Memory B cell (primary cell): ENCODE data around the gene RNF111.
"Not testable (repeated sequence)": the region's sequence is repeated elsewhere in the genome, so short reads cannot be mapped to it uniquely, and the experiment has no call there.

ENCODE experiments used
- ATAC-seq: fragments of 150-1000 bp; cut with Tn5 transposase; 2 replicates; pipeline ENCODE4 v1.10.0; 2021; ENCODE audit warnings: low read depth, mild to moderate bottlenecking, moderate library complexity
- DNase-seq, 2 donors: peaks; one replicate each; pipeline ENCODE4 v3.0.0; 2022; ENCODE audit warnings: low spot score in 2 of 2
- H3K27ac Mint-ChIP-seq: one replicate; pipeline ENCODE4 v1.8.0; 2022; ENCODE audit warnings: mild to moderate bottlenecking, moderate library complexity, mixed read lengths
- H3K27me3 Mint-ChIP-seq: one replicate; pipeline ENCODE4 v1.8.0; 2022; ENCODE audit warnings: mixed read lengths
- H3K36me3 Mint-ChIP-seq: one replicate; pipeline ENCODE4 v1.8.0; 2022; ENCODE audit warnings: mild to moderate bottlenecking, mixed read lengths
- H3K4me1 Mint-ChIP-seq: one replicate; pipeline ENCODE4 v1.8.0; 2022; ENCODE audit warnings: mixed read lengths
- H3K4me3 Mint-ChIP-seq: one replicate; pipeline ENCODE4 v1.8.0; 2022; ENCODE audit warnings: mild to moderate bottlenecking, moderate library complexity, mixed read lengths
- H3K9me3 Mint-ChIP-seq: one replicate; pipeline ENCODE4 v1.8.0; 2022; ENCODE audit warnings: mixed read lengths

Gene RNF111

DNA sequence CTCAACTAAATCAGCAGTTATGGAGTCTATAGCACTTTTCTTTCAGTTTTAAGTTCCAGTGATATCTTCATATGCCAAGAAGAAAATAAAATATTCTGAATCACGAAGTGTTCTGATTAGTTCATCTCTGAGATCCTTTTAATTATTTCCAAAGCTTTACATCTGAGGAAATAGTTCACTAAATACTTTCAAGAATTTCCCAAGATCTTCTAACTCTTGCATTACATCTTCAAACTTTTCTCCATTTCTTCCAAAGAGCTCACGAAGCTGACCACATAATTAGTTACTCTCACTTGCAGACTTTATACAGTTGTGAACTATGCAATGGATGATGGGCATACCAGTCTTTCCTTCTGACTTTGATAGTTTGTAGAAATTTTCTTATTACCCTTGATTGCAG, 4.2 kb upstream of the RNF111 start:
- Mint-ChIP-seq H3K9me3 (no peaks in the 10 kb centered on the region), H3K27ac (no peak overlapping the region), H3K4me3 (no peak overlapping the region), H3K27me3 (no peaks in the 10 kb centered on the region), H3K36me3 (no peaks in the 10 kb centered on the region), H3K4me1 (peaks cover 16% of the 10 kb centered on the region)
- ATAC-seq (no peak), DNase-seq (no peak)

DNA sequence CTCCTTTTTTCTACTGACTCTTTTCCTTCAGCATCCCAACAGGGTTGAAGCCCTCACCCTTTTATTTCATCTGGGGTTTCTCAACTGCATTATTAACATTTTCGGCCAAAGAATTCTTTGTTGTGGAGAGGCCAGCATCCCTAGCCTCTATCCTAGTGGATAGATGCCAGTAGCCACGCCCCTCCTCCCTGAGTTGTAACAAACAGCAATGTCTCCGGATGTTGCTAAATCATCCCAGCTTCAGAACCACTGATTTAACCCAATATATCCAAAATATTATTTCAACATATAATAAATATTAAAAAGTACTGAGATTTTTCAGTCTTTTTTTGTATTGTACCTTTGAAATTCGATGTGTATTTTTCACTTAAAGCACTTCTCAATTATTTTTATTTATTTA, 2.0 kb upstream of the RNF111 start:
- H3K4me3 Mint-ChIP-seq = no peak overlapping the region
- ATAC-seq (no peak), DNase-seq (no peak)
- H3K36me3 Mint-ChIP-seq = no peaks in the 10 kb centered on the region
- H3K27ac Mint-ChIP-seq = no peak overlapping the region
- no peaks in the 10 kb centered on the region for H3K9me3 Mint-ChIP-seq
- H3K27me3 Mint-ChIP-seq = no peaks in the 10 kb centered on the region
- peaks cover 24% of the 10 kb centered on the region for H3K4me1 Mint-ChIP-seq

DNA sequence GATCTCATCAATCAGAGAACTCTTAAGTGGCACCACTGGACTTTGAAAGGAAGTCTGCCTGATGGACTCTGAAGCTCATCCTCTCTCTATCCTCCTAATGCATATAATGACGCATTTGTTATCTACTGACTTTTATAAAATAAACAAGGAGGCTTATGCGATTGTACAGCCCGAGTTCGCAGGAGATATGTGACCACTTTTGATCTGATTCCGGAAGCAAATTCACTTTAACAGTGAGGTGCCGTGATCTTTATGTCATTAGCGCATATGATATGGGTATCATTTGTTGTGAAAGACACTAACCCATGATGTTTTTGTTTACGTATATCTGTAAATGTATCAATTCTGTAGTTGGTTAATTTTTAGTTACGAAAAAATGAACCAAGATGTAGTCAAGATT, 427 bp upstream of the RNF111 start:
- ATAC-seq (no peak), DNase-seq (no peak)
- peak overlapping the region; percentile 93 for H3K4me3 Mint-ChIP-seq
- no peaks in the 10 kb centered on the region for H3K9me3 Mint-ChIP-seq
- peaks cover 6% of the 10 kb centered on the region for H3K36me3 Mint-ChIP-seq
- H3K27me3 Mint-ChIP-seq = no peaks in the 10 kb centered on the region
- H3K27ac Mint-ChIP-seq = peak overlapping the region; percentile 90
- peaks cover 25% of the 10 kb centered on the region for H3K4me1 Mint-ChIP-seq

- peaks cover 22% of the 10 kb centered on the region for H3K4me1 Mint-ChIP-seq
- H3K27ac Mint-ChIP-seq = peak overlapping the region; percentile 90
- H3K27me3 Mint-ChIP-seq = no peaks in the 10 kb centered on the region
- no peaks in the 10 kb centered on the region for H3K9me3 Mint-ChIP-seq
- H3K4me3 Mint-ChIP-seq = peak overlapping the region; percentile 93
- peak; percentile 37 to 44 for DNase-seq
- peaks cover 8% of the 10 kb centered on the region for H3K36me3 Mint-ChIP-seq
- peak; percentile 56 for ATAC-seq
Measured at GRCh38 chr15:58988006-58988785, 733 bp downstream of the RNF111 start.

DNA sequence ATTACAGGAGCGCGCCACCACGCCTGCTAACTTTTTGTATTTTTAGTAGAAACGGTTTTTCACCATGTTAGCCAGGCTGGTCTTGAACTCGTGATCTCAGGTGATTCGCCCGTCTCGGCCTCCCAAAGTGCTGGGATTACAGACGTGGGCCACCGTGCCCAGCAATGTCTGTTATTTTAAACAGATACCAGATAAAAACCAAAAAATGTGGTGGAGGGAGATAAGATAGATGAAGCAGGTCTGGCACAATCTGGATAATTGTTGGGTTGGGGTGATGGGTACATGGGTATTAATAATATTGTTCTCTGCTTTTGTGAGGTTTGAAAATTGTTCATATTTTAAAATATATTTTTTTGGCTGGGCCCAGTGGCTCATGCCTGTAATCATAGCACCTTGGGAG, 4.7 kb downstream of the RNF111 start:
- H3K36me3 Mint-ChIP-seq = peaks cover 13% of the 10 kb centered on the region
- no peaks in the 10 kb centered on the region for H3K27me3 Mint-ChIP-seq
- H3K4me1 Mint-ChIP-seq = peaks cover 27% of the 10 kb centered on the region
- DNase-seq (no peak), ATAC-seq (no peak)
- no peak overlapping the region for H3K4me3 Mint-ChIP-seq
- no peaks in the 10 kb centered on the region for H3K9me3 Mint-ChIP-seq
- H3K27ac Mint-ChIP-seq = no peak overlapping the region

DNA sequence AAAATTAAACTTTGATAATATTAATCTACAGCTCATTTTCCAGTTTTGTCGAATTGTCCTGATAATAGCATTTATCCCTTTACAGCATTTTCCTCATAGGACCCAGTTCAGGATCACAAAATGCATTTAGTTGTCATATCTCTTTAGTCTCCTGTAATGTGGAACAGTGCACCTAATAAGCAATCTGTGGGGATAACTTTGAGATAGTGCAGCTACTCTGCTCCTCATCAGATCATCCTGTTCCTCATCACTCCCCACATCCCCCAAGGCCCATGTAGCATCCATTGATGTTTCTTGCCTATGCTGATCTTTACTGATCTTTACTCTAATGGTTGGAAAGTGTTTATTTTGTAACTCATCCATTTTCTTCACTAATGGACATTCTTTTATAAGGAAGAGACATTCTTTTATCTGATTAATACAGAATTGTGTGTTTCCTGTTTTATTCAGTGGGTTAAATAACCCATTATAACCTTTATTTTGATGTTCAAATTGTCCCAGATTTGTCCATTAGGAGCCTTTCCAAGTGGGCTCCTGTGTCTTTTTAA, 7.5 kb downstream of the RNF111 start:
- Mint-ChIP-seq H3K27ac (no peak overlapping the region), H3K36me3 (peaks cover 13% of the 10 kb centered on the region), H3K4me1 (peaks cover 23% of the 10 kb centered on the region), H3K27me3 (no peaks in the 10 kb centered on the region), H3K4me3 (no peak overlapping the region), H3K9me3 (no peaks in the 10 kb centered on the region)
- ATAC-seq = no peak
- no peak for DNase-seq

GRCh38 chr15:58999694-59000093, 12.2 kb downstream of the RNF111 start:
- H3K27ac Mint-ChIP-seq = peak overlapping the region; percentile 83
- ATAC-seq (no peak), DNase-seq (no peak)
- H3K4me3 Mint-ChIP-seq = no peak overlapping the region
- H3K4me1 Mint-ChIP-seq = peaks cover 37% of the 10 kb centered on the region
- H3K9me3 Mint-ChIP-seq = no peaks in the 10 kb centered on the region
- no peaks in the 10 kb centered on the region for H3K27me3 Mint-ChIP-seq
- H3K36me3 Mint-ChIP-seq = peaks cover 11% of the 10 kb centered on the region

GRCh38 chr15:59000251-59000650, 12.8 kb downstream of the RNF111 start:
- H3K27me3 Mint-ChIP-seq, ATAC-seq, H3K9me3 Mint-ChIP-seq, H3K4me3 Mint-ChIP-seq, DNase-seq: not testable (repeated sequence)
- H3K27ac Mint-ChIP-seq = peak overlapping the region; percentile 83
- peaks cover 34% of the 10 kb centered on the region for H3K4me1 Mint-ChIP-seq
- peaks cover 12% of the 10 kb centered on the region for H3K36me3 Mint-ChIP-seq

DNA sequence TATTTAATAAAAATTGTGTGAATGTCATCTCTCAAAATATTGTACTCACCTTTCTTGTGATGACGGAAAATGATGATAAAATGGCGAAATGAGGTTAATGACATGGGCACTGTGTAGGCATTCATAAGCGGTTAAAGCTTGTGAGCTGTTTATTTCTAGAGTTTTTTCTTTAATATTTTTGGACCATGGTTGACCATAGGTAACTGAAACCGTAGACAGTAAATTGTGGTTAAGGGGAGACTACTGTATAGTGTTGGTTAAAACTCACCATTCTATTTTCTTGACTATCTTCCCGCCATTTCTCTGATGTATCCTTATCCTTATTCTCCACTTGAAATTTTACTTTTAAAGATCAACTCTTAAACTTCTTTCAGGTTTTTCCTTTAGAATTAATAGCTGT, 14.5 kb downstream of the RNF111 start:
- Mint-ChIP-seq H3K9me3 (no peaks in the 10 kb centered on the region), H3K36me3 (peaks cover 22% of the 10 kb centered on the region), H3K27ac (peak overlapping the region; percentile 89), H3K27me3 (no peaks in the 10 kb centered on the region), H3K4me1 (peaks cover 34% of the 10 kb centered on the region), H3K4me3 (peak overlapping the region; percentile 60)
- DNase-seq (no peak), ATAC-seq (no peak)

DNA sequence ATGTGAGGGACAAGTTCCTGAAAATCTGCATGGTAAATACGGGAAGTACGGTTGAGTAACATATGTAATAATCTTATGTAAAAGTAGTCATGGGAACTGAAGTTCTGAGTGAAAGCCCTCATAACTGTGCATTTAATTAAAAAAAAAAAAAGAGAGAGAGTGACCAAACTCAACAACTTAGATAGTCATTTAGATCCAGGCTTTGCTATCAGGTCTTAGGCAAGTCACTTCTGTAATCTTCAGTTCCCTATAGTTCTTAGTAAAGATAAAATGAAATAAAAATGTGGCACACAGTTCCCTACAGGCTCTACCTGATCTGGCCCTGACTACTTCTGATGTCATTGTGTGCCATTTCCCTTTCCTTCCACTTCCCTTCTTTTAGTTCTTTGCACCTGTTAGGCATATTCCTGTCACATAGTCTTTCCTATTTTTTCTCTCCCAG, 15.0 kb downstream of the RNF111 start:
- peak overlapping the region; percentile 60 for H3K4me3 Mint-ChIP-seq
- H3K36me3 Mint-ChIP-seq = peaks cover 22% of the 10 kb centered on the region
- H3K27me3 Mint-ChIP-seq = no peaks in the 10 kb centered on the region
- DNase-seq (no peak), ATAC-seq (peak; percentile 67)
- H3K27ac Mint-ChIP-seq = peak overlapping the region; percentile 89
- H3K9me3 Mint-ChIP-seq = no peaks in the 10 kb centered on the region
- peaks cover 30% of the 10 kb centered on the region for H3K4me1 Mint-ChIP-seq

- Mint-ChIP-seq H3K9me3 (no peaks in the 10 kb centered on the region), H3K27me3 (no peaks in the 10 kb centered on the region), H3K27ac (no peak overlapping the region), H3K4me3 (no peak overlapping the region), H3K36me3 (peaks cover 25% of the 10 kb centered on the region), H3K4me1 (peaks cover 22% of the 10 kb centered on the region)
- ATAC-seq (no peak), DNase-seq (no peak)
Measured at GRCh38 chr15:59005579-59005978, 18.1 kb downstream of the RNF111 start.

DNA sequence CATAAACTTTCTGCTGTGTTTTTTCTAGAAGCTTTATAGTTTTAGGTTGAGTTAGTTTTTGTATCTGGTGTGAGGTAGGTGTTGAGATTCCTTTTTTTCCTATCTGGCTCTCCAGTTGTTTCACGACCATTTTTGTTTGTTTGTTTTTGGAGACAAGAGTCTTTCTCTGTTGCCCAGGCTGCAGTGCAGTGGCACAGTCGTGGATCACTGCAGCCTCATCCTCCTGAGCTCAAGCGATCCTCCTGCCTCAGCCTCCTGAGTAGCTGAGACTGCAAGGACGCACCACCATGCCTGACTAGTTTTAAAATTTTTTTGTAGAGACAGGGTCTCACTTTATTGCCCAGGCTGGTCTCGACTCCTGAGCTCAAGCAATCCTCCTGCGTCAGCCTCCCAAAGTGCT, 20.6 kb downstream of the RNF111 start:
- no peak overlapping the region for H3K27ac Mint-ChIP-seq

GRCh38 chr15:59011262-59011952, 23.9 kb downstream of the RNF111 start:
- Mint-ChIP-seq H3K4me1 (peaks cover 8% of the 10 kb centered on the region), H3K4me3 (no peak overlapping the region), H3K27me3 (no peaks in the 10 kb centered on the region), H3K27ac (peak overlapping the region; percentile 22), H3K36me3 (peaks cover 6% of the 10 kb centered on the region), H3K9me3 (no peaks in the 10 kb centered on the region)
- ATAC-seq (no peak), DNase-seq (no peak)

More for the DNA sequence above, 20.6 kb downstream of the RNF111 start:
- H3K27me3 Mint-ChIP-seq = no peaks in the 10 kb centered on the region
- no peaks in the 10 kb centered on the region for H3K9me3 Mint-ChIP-seq
- H3K36me3 Mint-ChIP-seq = peaks cover 22% of the 10 kb centered on the region
- H3K4me3 Mint-ChIP-seq = no peak overlapping the region
- DNase-seq (no peak), ATAC-seq (no peak)
- peaks cover 11% of the 10 kb centered on the region for H3K4me1 Mint-ChIP-seq

DNA sequence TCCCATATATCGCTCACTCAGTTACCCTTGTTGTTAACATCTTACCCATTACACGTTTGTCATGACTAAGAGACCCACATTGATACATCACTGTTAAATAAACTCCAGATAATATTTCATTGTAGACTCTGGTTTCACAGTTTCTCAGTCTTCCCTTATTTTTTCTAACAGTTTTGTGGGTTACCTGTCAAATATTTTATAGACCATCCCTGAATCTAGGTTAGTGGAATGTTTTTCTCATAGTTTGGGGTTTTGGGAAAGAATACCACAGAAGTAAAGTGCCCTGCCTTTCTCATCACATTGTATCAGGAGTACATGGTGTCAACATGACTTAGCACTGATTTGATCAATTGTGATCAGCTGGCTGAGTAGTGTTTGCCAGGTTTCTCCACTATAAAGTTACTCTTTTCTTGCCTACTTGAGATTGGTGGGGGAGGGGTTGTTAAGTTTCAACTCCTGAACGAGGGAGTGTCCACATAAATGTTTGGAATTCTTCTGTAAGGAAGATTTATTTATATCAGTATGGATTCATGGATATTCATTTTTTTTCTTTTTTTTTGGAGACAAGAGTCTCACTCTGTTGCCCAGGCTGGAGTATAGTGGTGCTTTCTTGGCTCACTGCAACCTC, 25.9 kb downstream of the RNF111 start:
- ATAC-seq = no peak
- Mint-ChIP-seq H3K4me3 (no peak overlapping the region), H3K27ac (no peak overlapping the region), H3K9me3 (no peaks in the 10 kb centered on the region), H3K27me3 (no peaks in the 10 kb centered on the region), H3K4me1 (peaks cover 8% of the 10 kb centered on the region), H3K36me3 (peaks cover 9% of the 10 kb centered on the region)
- no peak for DNase-seq
